T-helper 1 cell treated with Interleukin-12 subunit alpha and Interleukin-12 subunit beta and Interleukin-4 antibody, amounts not matched to agents 30 μg/mL and 1 μg/mL, for 36 hours (primary cell): ENCODE data around the gene PRSS58.

Experiments
- H3K27ac Mint-ChIP-seq: one replicate; pipeline ENCODE4 v1.8.0; 2021; ENCODE audit warnings: mild to moderate bottlenecking, mixed read lengths
- H3K27me3 Mint-ChIP-seq: one replicate; pipeline ENCODE4 v1.8.0; 2021; ENCODE audit warnings: low read depth, mixed read lengths
- H3K36me3 Mint-ChIP-seq: one replicate; pipeline ENCODE4 v1.8.0; 2021; ENCODE audit warnings: low read depth, mixed read lengths
- H3K4me1 Mint-ChIP-seq: one replicate; pipeline ENCODE4 v1.8.0; 2021; ENCODE audit warnings: low read depth, mixed read lengths
- H3K4me3 Mint-ChIP-seq: one replicate; pipeline ENCODE4 v1.8.0; 2021; ENCODE audit warnings: mild to moderate bottlenecking, moderate library complexity, mixed read lengths
- H3K9me3 Mint-ChIP-seq: one replicate; pipeline ENCODE4 v1.8.0; 2021; ENCODE audit warnings: mixed read lengths

Gene PRSS58

DNA sequence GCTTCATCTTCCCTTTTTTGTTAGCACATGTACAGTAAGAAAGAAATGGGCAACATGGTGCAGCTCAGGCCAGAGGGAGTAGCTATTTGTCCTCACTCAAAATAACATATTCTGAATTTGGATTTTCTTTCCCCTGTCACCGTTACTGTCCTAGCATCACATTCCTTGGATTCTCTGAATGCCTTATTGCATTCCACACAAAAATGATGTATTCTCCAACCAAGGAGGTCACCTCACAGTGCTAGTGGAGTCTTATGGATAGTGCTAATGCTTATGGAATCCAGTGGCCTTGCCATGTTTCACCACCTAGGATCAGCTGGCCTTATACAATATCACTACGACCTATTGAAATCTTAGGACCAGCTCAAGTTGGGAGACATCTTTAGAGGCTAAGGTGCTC lies 7.2 kb downstream of the PRSS58 start:
- Mint-ChIP-seq H3K4me3 (no peak overlapping the region), H3K27ac (no peak overlapping the region), H3K27me3 (no peaks in the 10 kb centered on the region), H3K36me3 (no peaks in the 10 kb centered on the region), H3K9me3 (no peaks in the 10 kb centered on the region), H3K4me1 (no peaks in the 10 kb centered on the region)

- no peaks in the 10 kb centered on the region for H3K4me1 Mint-ChIP-seq
- H3K9me3 Mint-ChIP-seq: no peaks in the 10 kb centered on the region
- H3K27ac Mint-ChIP-seq: no peak overlapping the region
- no peaks in the 10 kb centered on the region for H3K27me3 Mint-ChIP-seq
- no peak overlapping the region for H3K4me3 Mint-ChIP-seq
- H3K36me3 Mint-ChIP-seq: no peaks in the 10 kb centered on the region
Observed at GRCh38 chr7:142249918-142250317, 7.9 kb downstream of the PRSS58 start.

DNA sequence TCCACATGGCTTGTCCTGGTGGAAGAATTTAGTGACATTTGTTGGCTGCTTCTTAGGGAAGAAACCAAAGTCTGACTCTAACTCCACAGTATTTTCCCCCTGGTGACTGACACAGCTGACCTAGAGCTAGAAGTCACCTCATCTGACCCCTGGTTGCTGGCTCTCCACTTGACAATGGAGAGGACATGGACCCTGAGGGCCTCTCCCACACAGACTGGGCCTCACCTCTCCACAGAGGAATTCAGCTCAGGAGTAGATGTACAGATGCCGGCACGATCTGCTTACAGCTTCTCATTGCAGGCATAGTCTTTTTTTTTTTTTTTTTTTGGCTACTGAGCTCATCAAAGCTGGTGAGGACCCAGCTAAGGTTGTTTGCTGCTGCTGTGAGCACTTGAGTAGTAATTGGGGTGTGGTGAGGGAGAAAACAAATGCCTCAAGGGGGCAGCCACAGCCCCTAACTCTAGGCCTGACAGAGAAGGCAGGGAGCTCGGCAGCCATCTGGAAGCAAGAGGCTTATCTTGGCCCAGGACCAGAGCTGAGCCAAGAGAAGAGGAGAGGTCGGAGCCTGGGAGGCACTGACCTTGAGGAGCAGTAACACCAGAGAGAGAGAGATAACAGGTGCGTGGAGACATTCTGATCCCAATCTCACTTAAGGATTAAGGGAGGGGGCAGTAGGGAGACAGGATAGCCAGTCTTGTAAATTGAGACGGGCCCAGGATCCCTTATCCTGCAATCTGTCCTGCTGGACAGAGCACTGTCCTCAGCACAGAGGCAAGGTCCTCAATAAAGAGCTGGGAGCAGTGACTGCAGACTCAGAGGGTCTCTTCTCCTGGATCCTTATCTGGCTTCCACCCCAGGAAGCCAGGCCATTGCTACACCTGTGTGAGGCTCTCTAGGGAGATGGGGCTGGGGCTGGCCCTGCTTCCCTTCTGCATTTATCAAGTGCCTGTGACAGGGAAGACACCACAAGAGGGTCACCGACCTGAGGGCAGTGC lies 9.4 kb downstream of the PRSS58 start:
- Mint-ChIP-seq H3K36me3 (no peaks in the 10 kb centered on the region), H3K4me3 (no peak overlapping the region), H3K4me1 (no peaks in the 10 kb centered on the region), H3K27ac (no peak overlapping the region), H3K27me3 (no peaks in the 10 kb centered on the region), H3K9me3 (no peaks in the 10 kb centered on the region)

- H3K27ac Mint-ChIP-seq: no peak overlapping the region
- no peaks in the 10 kb centered on the region for H3K27me3 Mint-ChIP-seq
- no peaks in the 10 kb centered on the region for H3K36me3 Mint-ChIP-seq
- no peaks in the 10 kb centered on the region for H3K9me3 Mint-ChIP-seq
- no peak overlapping the region for H3K4me3 Mint-ChIP-seq
- H3K4me1 Mint-ChIP-seq: no peaks in the 10 kb centered on the region
Observed at GRCh38 chr7:142243823-142244222, 14.0 kb downstream of the PRSS58 start.

DNA sequence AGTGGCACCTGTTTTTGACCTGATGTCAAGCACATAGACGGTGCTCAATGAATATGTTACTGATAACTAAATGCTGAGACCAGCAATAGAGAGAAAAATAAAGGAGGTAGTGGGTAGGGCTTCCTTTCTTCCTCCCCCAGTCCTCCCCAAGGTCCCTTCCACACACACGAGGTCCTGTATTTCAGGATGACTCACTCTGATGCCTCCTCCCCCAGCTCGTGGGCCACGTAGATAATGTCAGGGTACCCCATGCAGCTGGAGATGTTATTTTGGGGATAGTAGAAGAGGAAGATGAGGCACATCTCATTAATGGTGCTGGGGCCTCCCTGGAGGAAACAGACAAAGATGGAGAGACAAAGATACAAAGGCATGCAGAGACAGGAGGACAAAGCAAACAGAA lies 17.3 kb downstream of the PRSS58 start:
- Mint-ChIP-seq H3K36me3 (no peaks in the 10 kb centered on the region), H3K9me3 (no peaks in the 10 kb centered on the region), H3K4me1 (no peaks in the 10 kb centered on the region), H3K27ac (no peak overlapping the region), H3K4me3 (no peak overlapping the region), H3K27me3 (peaks cover 5% of the 10 kb centered on the region)

DNA sequence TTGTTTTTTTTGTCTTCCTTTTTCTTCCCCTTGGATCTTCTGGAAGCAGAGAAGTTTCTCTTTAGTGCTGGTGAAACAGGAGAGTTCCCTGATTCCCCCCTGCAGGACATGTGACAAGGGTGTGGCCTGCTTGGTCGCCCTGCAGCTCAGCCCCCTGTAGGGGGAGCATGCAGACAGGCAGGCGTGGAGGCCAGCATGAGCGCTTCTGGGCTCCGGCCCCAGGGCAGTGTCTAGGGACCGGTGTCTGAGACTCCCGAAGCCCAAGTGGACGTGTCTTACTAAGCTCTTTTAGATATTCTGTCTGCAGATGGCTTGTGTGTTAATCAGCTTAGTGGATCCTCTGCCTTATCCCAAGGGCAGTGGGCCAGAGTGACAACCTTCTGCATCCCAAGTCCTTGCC lies 26.1 kb downstream of the PRSS58 start:
- Mint-ChIP-seq H3K4me1 (no peaks in the 10 kb centered on the region), H3K4me3 (no peak overlapping the region), H3K27me3 (peaks cover 3% of the 10 kb centered on the region), H3K36me3 (no peaks in the 10 kb centered on the region), H3K27ac (no peak overlapping the region), H3K9me3 (no peaks in the 10 kb centered on the region)

- Mint-ChIP-seq H3K36me3 (no peaks in the 10 kb centered on the region), H3K4me3 (no peak overlapping the region), H3K27me3 (peaks cover 3% of the 10 kb centered on the region), H3K27ac (no peak overlapping the region), H3K9me3 (no peaks in the 10 kb centered on the region), H3K4me1 (no peaks in the 10 kb centered on the region)
Observed at GRCh38 chr7:142228537-142229104, 29.2 kb downstream of the PRSS58 start.
